ENCODE data around the gene MTG1.

The MTG1 gene

GRCh38 chr10:133353988-133354605 lies 39.9 kb upstream of the MTG1 start:
- no peak for DNase-seq (ENCODE audit: insufficient read length)
- TF ChIP-seq TAF1 (IDR thresholded peaks at IDR 0.05; ENCODE audit: borderline replicate concordance, low read depth, low read length) (no peak), POLR2AphosphoS5 (IDR thresholded peaks at IDR 0.05; ENCODE audit: low read depth, low read length) (no peak), POLR2A (IDR thresholded peaks at IDR 0.05; ENCODE audit: low read depth, low read length) (no peak)
- FAIRE-seq, result no peak

GRCh38 chr10:133354672-133355240 lies 39.2 kb upstream of the MTG1 start:
- no peak for DNase-seq (ENCODE audit: insufficient read length)
- no peak for FAIRE-seq
- TF ChIP-seq POLR2AphosphoS5 (IDR thresholded peaks at IDR 0.05; ENCODE audit: low read depth, low read length) (no peak), POLR2A (IDR thresholded peaks at IDR 0.05; ENCODE audit: low read depth, low read length) (no peak), TAF1 (IDR thresholded peaks at IDR 0.05; ENCODE audit: borderline replicate concordance, low read depth, low read length) (no peak)

GRCh38 chr10:133355266-133355665 lies 38.7 kb upstream of the MTG1 start:
- TF ChIP-seq POLR2AphosphoS5 (IDR thresholded peaks at IDR 0.05; ENCODE audit: low read depth, low read length), result no peak
- no peak for FAIRE-seq
- DNase-seq (ENCODE audit: insufficient read length), result no peak

GRCh38 chr10:133355991-133356390 lies 38.0 kb upstream of the MTG1 start:
- DNase-seq (ENCODE audit: insufficient read length) (no peak), FAIRE-seq (no peak)
- TF ChIP-seq POLR2AphosphoS5 (IDR thresholded peaks at IDR 0.05; ENCODE audit: low read depth, low read length), result no peak
- no peak for TF ChIP-seq POLR2A (IDR thresholded peaks at IDR 0.05; ENCODE audit: low read depth, low read length)
- TF ChIP-seq TAF1 (IDR thresholded peaks at IDR 0.05; ENCODE audit: borderline replicate concordance, low read depth, low read length), result no peak

- DNase-seq (ENCODE audit: insufficient read length), result no peak
- TF ChIP-seq TAF1 (IDR thresholded peaks at IDR 0.05; ENCODE audit: borderline replicate concordance, low read depth, low read length) (no peak), POLR2AphosphoS5 (IDR thresholded peaks at IDR 0.05; ENCODE audit: low read depth, low read length) (no peak), POLR2A (IDR thresholded peaks at IDR 0.05; ENCODE audit: low read depth, low read length) (no peak)
- FAIRE-seq, result no peak
Observed at GRCh38 chr10:133356549-133357284, 37.2 kb upstream of the MTG1 start.

GRCh38 chr10:133357285-133358161 lies 36.4 kb upstream of the MTG1 start, which contains the start of gene FUOM:
TSS of gene FUOM (minus strand) at chr10:133358019. CDS start at chr10:133358007, 12 bp downstream.
- TF ChIP-seq POLR2A (IDR thresholded peaks at IDR 0.05; ENCODE audit: low read depth, low read length) (peak; percentile 64; the same call in 1 of the 2 replicates), POLR2AphosphoS5 (IDR thresholded peaks at IDR 0.05; ENCODE audit: low read depth, low read length) (0 out of 2 replicates have a peak, but pooled peaks have one; percentile 30), TAF1 (IDR thresholded peaks at IDR 0.05; ENCODE audit: borderline replicate concordance, low read depth, low read length) (0 out of 2 replicates have a peak, but pooled peaks have one; percentile 27)
- peak; percentile 87 for FAIRE-seq
- DNase-seq (ENCODE audit: insufficient read length), result peak; percentile 98

- FAIRE-seq (no peak), DNase-seq (ENCODE audit: insufficient read length) (no peak)
Observed at GRCh38 chr10:133358162-133358924, 35.6 kb upstream of the MTG1 start.

GRCh38 chr10:133358925-133359310 lies 35.0 kb upstream of the MTG1 start:
- FAIRE-seq (no peak), DNase-seq (ENCODE audit: insufficient read length) (no peak)
- TF ChIP-seq POLR2AphosphoS5 (IDR thresholded peaks at IDR 0.05; ENCODE audit: low read depth, low read length), result no peak
- TF ChIP-seq TAF1 (IDR thresholded peaks at IDR 0.05; ENCODE audit: borderline replicate concordance, low read depth, low read length), result no peak
- TF ChIP-seq POLR2A (IDR thresholded peaks at IDR 0.05; ENCODE audit: low read depth, low read length), result no peak

More at GRCh38 chr10:133358162-133358924, 35.6 kb upstream of the MTG1 start:
- no peak for TF ChIP-seq POLR2AphosphoS5 (IDR thresholded peaks at IDR 0.05; ENCODE audit: low read depth, low read length)
- TF ChIP-seq POLR2A (IDR thresholded peaks at IDR 0.05; ENCODE audit: low read depth, low read length), result no peak
- no peak for TF ChIP-seq TAF1 (IDR thresholded peaks at IDR 0.05; ENCODE audit: borderline replicate concordance, low read depth, low read length)

- TF ChIP-seq POLR2A (IDR thresholded peaks at IDR 0.05; ENCODE audit: low read depth, low read length) (no peak), TAF1 (IDR thresholded peaks at IDR 0.05; ENCODE audit: borderline replicate concordance, low read depth, low read length) (no peak), POLR2AphosphoS5 (IDR thresholded peaks at IDR 0.05; ENCODE audit: low read depth, low read length) (no peak)
- no peak for DNase-seq (ENCODE audit: insufficient read length)
- no peak for FAIRE-seq
Observed at GRCh38 chr10:133359554-133359971, 34.4 kb upstream of the MTG1 start.

- FAIRE-seq, result no peak
- DNase-seq (ENCODE audit: insufficient read length), result no peak
- TF ChIP-seq POLR2AphosphoS5 (IDR thresholded peaks at IDR 0.05; ENCODE audit: low read depth, low read length) (no peak), TAF1 (IDR thresholded peaks at IDR 0.05; ENCODE audit: borderline replicate concordance, low read depth, low read length) (no peak)
Observed at GRCh38 chr10:133359972-133360610, 33.9 kb upstream of the MTG1 start.

Measured in GM12892 (cell line).